ENCODE results near the gene ESRRB. TPM values are rescaled to one million over a fixed set of nuclear protein-coding genes. Genes with fewer than 3 reads are reported as not detected.
"Not testable (repeated sequence)": the region's sequence is repeated elsewhere in the genome, so short reads cannot be mapped to it uniquely, and the experiment has no call there.

ESRRB gene
- total RNA-seq, 4 donors from 2014 or later: 1.2 TPM; not detected in 3

GRCh38 chr14:76525106-76525821 is 149.3 kb downstream of the ESRRB start:
- Histone ChIP-seq H3K9me3 (no peaks in the 10 kb centered on the region), H3K4me1 (no peaks in the 10 kb centered on the region), H3K27me3 (no peaks in the 10 kb centered on the region), H3K27ac (no peak overlapping the region), H3K36me3 (no peaks in the 10 kb centered on the region), H3K4me3 (no peak overlapping the region)
- DNase-seq: no peak
- TF ChIP-seq POLR2A (IDR thresholded peaks at IDR 0.05): no peak

- TF ChIP-seq, protein P1, sequence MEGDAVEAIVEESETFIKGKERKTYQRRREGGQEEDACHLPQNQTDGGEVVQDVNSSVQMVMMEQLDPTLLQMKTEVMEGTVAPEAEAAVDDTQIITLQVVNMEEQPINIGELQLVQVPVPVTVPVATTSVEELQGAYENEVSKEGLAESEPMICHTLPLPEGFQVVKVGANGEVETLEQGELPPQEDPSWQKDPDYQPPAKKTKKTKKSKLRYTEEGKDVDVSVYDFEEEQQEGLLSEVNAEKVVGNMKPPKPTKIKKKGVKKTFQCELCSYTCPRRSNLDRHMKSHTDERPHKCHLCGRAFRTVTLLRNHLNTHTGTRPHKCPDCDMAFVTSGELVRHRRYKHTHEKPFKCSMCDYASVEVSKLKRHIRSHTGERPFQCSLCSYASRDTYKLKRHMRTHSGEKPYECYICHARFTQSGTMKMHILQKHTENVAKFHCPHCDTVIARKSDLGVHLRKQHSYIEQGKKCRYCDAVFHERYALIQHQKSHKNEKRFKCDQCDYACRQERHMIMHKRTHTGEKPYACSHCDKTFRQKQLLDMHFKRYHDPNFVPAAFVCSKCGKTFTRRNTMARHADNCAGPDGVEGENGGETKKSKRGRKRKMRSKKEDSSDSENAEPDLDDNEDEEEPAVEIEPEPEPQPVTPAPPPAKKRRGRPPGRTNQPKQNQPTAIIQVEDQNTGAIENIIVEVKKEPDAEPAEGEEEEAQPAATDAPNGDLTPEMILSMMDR (IDR thresholded peaks at IDR 0.05): no peak
- TF ChIP-seq POLR2A (IDR thresholded peaks at IDR 0.05): no peak
Observed at GRCh38 chr14:76531085-76531484, 155.1 kb downstream of the ESRRB start.

DNA sequence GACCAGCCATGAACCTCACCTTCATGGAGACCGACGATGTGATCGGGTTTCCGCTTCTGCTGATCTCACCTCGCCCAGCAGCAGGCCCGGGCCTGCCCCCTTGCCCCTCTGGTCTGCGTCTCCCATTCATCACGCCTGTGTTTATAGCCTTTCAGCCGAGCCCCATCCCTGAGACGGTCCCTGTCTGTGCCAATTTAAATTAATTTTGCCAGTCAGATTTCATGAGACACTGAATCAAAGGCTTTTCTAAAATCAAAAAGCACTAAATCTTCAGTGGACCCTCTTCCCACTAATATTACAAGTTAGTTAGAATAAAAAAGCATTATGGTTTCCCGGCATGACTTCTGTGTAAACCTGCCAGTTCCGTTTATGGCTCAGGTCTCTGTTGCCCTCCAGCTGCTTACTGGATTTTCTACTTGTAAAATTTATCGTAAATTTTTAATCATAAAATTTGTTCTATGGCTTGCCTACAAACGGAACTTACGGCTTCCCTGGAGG is 155.9 kb downstream of the ESRRB start:
- no peaks in the 10 kb centered on the region for H3K36me3 ChIP-seq
- H3K27me3 ChIP-seq: no peaks in the 10 kb centered on the region
- H3K27ac ChIP-seq: no peak overlapping the region
- H3K4me1 ChIP-seq: no peaks in the 10 kb centered on the region
- DNase-seq: no peak
- no peak overlapping the region for H3K4me3 ChIP-seq
- TF ChIP-seq POLR2A (IDR thresholded peaks at IDR 0.05): no peak
- TF ChIP-seq, protein P1 (IDR thresholded peaks at IDR 0.05): no peak
- H3K9me3 ChIP-seq: no peaks in the 10 kb centered on the region

More at GRCh38 chr14:76531085-76531484, 155.1 kb downstream of the ESRRB start:
- H3K27me3 ChIP-seq: no peaks in the 10 kb centered on the region
- no peaks in the 10 kb centered on the region for H3K36me3 ChIP-seq
- H3K4me1 ChIP-seq: no peaks in the 10 kb centered on the region
- no peak for DNase-seq
- no peak overlapping the region for H3K4me3 ChIP-seq
- H3K27ac ChIP-seq: no peak overlapping the region
- no peaks in the 10 kb centered on the region for H3K9me3 ChIP-seq

GRCh38 chr14:76536636-76537035 is 160.7 kb downstream of the ESRRB start:
- H3K4me1 ChIP-seq, H3K9me3 ChIP-seq, DNase-seq, H3K4me3 ChIP-seq, H3K27me3 ChIP-seq, H3K27ac ChIP-seq, H3K36me3 ChIP-seq: not testable (repeated sequence)

DNA sequence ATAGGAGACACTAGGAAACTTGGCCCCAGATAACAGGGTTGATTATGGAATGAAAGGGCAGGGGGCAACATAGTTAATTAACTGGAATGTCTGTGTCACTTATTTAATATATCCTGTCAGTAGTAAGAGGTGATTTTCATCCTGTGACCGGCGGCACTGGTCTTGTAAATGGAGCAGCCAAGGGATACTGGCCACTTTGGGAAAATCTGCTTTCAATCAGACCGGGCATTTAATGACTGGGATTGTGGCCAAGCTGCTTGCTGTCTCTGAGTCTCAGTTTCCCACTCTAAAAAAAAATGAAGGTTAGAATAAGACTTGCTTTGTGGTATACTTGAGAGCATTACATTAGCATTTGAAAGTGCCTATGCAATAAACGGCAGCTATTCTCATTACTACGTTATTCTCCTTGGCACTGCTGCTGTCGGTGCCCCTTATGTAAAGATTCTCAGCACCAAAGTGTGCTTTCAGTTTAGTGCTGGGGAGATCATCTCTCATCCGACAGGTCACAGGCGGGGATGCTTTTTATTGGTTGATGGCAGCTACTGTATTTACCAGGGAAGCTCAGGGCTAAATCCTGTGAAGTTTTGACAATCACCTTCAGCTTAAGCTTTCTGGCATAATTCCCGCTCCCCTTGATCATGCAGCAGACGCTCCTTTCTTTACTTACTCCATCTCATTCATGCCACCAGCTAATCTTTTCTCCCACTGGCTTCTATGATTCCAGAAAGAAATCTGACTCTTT is 162.1 kb downstream of the ESRRB start:
- H3K4me3 ChIP-seq: no peak overlapping the region

DNA sequence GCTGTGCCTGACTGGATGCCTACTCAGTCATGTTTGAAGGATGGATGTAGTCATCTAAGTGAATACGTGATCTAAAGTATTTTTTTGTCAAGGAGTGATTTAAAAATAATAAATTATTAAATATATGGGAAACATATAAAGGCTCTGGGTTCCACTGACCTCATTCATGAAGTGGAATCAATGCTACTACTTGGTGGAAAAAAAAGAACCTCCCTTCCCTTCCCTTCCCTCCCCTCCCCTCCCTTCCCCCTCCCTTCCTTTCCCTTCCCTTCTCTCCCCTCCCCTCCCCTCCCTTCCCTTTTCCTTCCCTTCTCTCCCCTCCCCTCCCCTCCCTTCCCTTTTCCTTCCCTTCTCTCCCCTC is 162.7 kb downstream of the ESRRB start:
- no peaks in the 10 kb centered on the region for H3K36me3 ChIP-seq
- no peak for DNase-seq
- H3K9me3 ChIP-seq: no peaks in the 10 kb centered on the region
- no peaks in the 10 kb centered on the region for H3K27me3 ChIP-seq
- no peaks in the 10 kb centered on the region for H3K4me1 ChIP-seq
- no peak for TF ChIP-seq POLR2A (IDR thresholded peaks at IDR 0.05)
- TF ChIP-seq, protein P1 (IDR thresholded peaks at IDR 0.05): no peak
- H3K27ac ChIP-seq: no peak overlapping the region
- H3K4me3 ChIP-seq: no peak overlapping the region

More for the DNA sequence above, 162.1 kb downstream of the ESRRB start:
- no peaks in the 10 kb centered on the region for H3K27me3 ChIP-seq
- DNase-seq: no peak
- no peak overlapping the region for H3K27ac ChIP-seq
- no peaks in the 10 kb centered on the region for H3K9me3 ChIP-seq
- no peaks in the 10 kb centered on the region for H3K36me3 ChIP-seq
- no peaks in the 10 kb centered on the region for H3K4me1 ChIP-seq
- TF ChIP-seq, protein P1 (IDR thresholded peaks at IDR 0.05): no peak
- TF ChIP-seq POLR2A (IDR thresholded peaks at IDR 0.05): no peak

Measured in Peyer's patch (tissue), 4 donors.